Gastrocnemius medialis (tissue), 4 donors: Measurements from ENCODE around the gene MTA2.

Experiments used
- CTCF ChIP-seq, 5 experiments: fragments of 450-650 bp in 3 of 5; fragments of 200-600 bp in 2 of 5; sonication (generic) in 2 of 5; IDR thresholded peaks in 4 of 5; conservative IDR thresholded peaks in 1 of 5; 1 replicate in 4 of 5; 2 replicates in 1 of 5; pipeline ENCODE4 v1.5.1; 2016 to 2019; ENCODE audit warnings: antibody characterized with exemption in 5 of 5, mild to moderate bottlenecking in 3 of 5, moderate library complexity in 3 of 5
- POLR2A ChIP-seq, 2 donors: fragments of 450-650 bp; IDR thresholded peaks; one replicate each; pipeline ENCODE4 v1.6.1; 2017; ENCODE audit warnings: antibody characterized with exemption in 2 of 2, mild to moderate bottlenecking in 2 of 2, moderate library complexity in 2 of 2

- TF ChIP-seq POLR2A (IDR thresholded peaks at IDR 0.05) (no peak), CTCF (IDR thresholded peaks at IDR 0.05 in 4 of 5, conservative IDR thresholded peaks at IDR 0.05 in 1 of 5) (peak in 4 of 5 experiments; percentile 91 to 99 (median 94))
These were observed 11.0 kb upstream of the MTA2 start, which contains the start of the genes EML3 and ROM1 for GRCh38 chr11:62612366-62613290.
